ENCODE measurements around the gene CPT2.

The CPT2 gene

DNA sequence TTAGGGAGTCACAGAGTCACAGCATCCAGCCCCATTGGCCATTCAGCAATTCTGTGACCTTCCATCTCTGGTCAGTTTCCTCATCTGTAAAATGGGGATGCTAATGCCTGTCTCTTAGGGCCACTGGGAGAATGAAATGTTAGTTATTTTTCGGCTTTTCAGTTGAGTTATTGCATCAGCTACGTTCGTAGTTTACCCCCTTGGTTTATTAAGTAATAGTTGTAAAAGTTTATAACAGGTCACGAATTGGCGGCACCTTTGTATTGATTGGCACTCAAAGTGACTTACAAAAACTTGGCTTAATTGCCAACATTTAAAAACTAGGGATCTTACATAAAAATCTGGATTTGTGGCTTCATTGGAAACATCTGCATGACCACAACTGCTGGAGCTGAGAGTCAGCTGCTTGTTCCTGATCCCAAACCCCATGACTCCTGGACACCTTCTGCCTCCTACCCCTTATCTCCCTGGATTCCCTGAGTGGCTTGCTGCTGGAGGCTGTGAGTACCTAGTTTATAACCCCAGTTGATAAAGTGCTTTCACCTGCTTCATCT is 31.1 kb upstream of the CPT2 start:
- ChIA-PET CTCF (no interaction called here), POLR2A (no interaction called here)
- no peak for TF ChIP-seq SP1 (IDR thresholded peaks at IDR 0.05)
- TF ChIP-seq CTBP1 (IDR thresholded peaks at IDR 0.05; ENCODE audit: borderline replicate concordance): no peak
- TF ChIP-seq BHLHE40 (IDR thresholded peaks at IDR 0.05; ENCODE audit: borderline replicate concordance): no peak
- DNase-seq (ENCODE audit: extremely low spot score): no peak

DNA sequence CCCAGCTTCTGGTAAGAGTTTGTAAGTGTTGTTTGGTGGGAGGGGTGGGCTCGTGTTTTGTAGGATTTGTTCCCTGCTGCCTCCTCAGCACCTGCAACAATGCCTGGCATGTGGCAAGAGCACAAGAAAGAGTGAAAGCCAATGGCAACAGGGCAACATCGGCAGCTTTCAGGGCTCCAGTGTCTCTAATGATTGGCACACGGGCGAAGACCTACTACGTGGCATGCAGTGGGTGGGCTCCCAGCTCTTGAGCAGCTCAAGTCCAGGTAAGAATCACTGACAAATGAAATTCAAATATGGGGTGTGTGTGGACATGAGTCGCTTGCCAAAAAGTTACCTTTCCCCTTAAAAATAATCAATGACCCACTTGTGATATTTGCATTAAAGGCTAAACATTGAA is 30.3 kb upstream of the CPT2 start:
- POLR2A ChIA-PET: interaction anchor here (1.1 kb wide), 1 partner anchor 12 kb away, joined by 3 read pairs; no protein-coding TSS in a partner anchor
- CTCF ChIA-PET: interaction anchor here (0.9 kb wide), 2 partner anchors 12 to 19 kb away, joined by 3 to 5 read pairs; no protein-coding TSS in a partner anchor
- DNase-seq (ENCODE audit: extremely low spot score): no peak
- no peak for TF ChIP-seq SUZ12 (IDR thresholded peaks at IDR 0.05)
- no peak for TF ChIP-seq LEF1 (IDR thresholded peaks at IDR 0.05; ENCODE audit: borderline replicate concordance)
- TF ChIP-seq ZNF384 (IDR thresholded peaks at IDR 0.05): no peak
- no peak for TF ChIP-seq CTBP1 (IDR thresholded peaks at IDR 0.05; ENCODE audit: borderline replicate concordance)
- no peak for TF ChIP-seq HDGF (IDR thresholded peaks at IDR 0.05; ENCODE audit: borderline replicate concordance)
- TF ChIP-seq ELF4 (IDR thresholded peaks at IDR 0.05): no peak
- no peak for TF ChIP-seq TARDBP (IDR thresholded peaks at IDR 0.05)
- TF ChIP-seq FOXA1 (IDR thresholded peaks at IDR 0.05): no peak
- no peak for TF ChIP-seq FOXM1 (IDR thresholded peaks at IDR 0.05; ENCODE audit: borderline replicate concordance)
- TF ChIP-seq ARNT (IDR thresholded peaks at IDR 0.05): no peak
- TF ChIP-seq, protein P1, sequence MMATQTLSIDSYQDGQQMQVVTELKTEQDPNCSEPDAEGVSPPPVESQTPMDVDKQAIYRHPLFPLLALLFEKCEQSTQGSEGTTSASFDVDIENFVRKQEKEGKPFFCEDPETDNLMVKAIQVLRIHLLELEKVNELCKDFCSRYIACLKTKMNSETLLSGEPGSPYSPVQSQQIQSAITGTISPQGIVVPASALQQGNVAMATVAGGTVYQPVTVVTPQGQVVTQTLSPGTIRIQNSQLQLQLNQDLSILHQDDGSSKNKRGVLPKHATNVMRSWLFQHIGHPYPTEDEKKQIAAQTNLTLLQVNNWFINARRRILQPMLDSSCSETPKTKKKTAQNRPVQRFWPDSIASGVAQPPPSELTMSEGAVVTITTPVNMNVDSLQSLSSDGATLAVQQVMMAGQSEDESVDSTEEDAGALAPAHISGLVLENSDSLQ (IDR thresholded peaks at IDR 0.05): no peak
- no peak for TF ChIP-seq NFRKB (IDR thresholded peaks at IDR 0.05)
- TF ChIP-seq L3MBTL2 (conservative IDR thresholded peaks at IDR 0.05): no peak

DNA sequence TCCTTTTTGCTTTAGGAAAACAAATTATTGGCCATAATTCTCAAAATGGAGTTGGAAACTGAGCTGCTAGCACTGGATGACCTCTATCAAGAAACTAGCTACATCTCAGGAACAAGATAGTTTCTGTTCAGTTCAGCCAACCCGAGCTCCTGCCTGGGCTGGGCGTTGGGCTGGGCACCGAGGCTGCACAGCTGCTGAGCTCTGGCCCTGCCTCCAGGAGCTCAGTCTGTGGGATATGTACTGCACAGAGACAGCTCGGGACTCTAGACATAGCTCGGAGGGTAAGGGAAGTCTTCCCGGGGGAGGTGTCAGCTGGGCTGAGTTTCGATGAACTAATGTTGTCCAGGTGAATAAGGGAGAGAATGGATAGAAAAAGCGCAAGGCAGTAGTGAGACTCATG is 29.7 kb upstream of the CPT2 start:
- ChIA-PET CTCF (interaction anchor here (0.9 kb wide), 2 partner anchors 13 to 19 kb away, joined by 3 to 5 read pairs; no protein-coding TSS in a partner anchor), POLR2A (interaction anchor here (1.1 kb wide), 1 partner anchor 12 kb away, joined by 3 read pairs; no protein-coding TSS in a partner anchor)
- TF ChIP-seq, protein P1 (IDR thresholded peaks at IDR 0.05): no peak
- no peak for DNase-seq (ENCODE audit: extremely low spot score)

DNA sequence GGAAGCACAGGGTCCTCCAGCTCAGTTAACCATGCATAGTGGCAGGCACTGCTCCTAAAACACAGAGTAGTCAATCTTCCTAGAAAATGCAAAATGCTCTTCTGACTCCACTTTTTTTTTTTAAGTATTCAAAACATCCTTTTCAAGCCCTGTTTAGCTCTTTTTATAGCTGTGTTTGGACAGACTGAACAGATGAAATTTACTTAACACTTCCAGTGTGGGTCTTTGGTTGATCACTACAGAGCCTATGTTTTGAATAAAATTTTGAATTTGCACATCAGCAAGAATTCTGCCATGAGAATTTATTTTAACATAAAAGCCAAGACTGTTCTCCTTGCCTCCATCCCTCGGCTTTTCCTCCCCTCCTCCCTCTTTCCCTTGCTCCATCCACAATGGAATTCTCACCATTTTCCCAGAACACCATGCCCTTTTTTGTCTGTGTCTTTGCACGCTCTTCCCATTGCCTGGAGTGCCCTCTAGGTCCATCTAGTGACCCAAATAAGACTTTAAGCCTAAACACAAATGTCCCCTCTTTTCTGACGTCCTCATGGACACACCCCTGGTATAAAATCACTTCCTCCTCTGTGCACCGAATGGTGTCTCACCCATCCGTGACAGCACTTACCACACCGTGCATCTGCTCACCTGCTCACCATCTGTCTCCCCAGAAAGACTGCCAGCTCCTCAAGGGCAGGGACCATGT is 24.0 kb upstream of the CPT2 start:
- DNase-seq (ENCODE audit: extremely low spot score): no peak
- ChIA-PET POLR2A (no interaction called here), CTCF (interaction anchor here (1.0 to 1.5 kb wide), 2 partner anchors 9 to 10 kb away, joined by 8 to 10 read pairs; no protein-coding TSS in a partner anchor)
- TF ChIP-seq FOXA1 (IDR thresholded peaks at IDR 0.05) (no peak), ARNT (IDR thresholded peaks at IDR 0.05) (no peak), ZNF384 (IDR thresholded peaks at IDR 0.05) (no peak), L3MBTL2 (conservative IDR thresholded peaks at IDR 0.05) (no peak)
- TF ChIP-seq, protein P1 (IDR thresholded peaks at IDR 0.05): no peak

DNA sequence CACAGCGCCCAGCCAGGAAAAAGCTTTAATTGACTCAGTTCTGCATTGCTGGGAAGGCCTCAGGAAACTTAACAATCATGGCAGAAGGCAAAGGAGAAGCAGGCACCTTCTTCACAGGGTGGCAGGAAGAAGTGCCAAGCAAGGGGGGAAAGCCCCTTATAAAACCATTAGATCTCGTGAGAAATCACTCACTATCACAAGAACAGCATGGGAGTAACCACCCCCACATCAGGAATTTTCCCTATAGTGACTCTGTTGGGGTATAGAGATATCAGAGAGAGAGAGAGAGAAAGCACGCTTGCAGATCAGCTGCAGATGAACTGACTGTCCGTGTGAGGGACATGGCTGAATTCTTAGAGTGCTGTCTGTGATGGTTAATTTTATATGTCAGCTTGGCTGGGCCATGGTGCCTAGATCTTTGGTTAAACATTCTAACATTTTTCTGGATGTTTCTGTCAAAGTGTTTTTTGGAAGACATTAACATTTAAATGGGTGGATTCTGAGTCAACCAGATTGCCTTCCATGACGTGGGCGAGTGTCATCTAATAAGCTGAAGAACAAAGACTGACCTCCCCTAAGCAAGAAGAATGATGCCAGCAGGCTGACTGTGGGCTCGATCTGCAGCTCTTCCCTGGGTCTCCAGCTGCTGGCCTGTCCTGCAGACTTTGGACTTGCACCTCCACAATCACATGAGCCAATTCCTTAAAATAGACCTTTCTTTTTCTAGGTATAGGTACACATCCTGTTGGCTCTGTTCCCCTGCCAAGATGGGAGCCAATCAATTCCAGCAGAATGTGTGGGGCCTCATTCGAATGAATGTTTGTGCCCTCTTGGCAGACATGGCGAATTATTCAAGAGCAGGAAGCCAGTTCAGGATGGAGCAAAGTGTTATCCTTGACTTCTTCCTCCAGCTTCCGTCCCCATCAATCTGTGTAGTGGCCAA is 21.4 kb upstream of the CPT2 start:
- ChIA-PET POLR2A (no interaction called here), CTCF (no interaction called here)
- no peak for DNase-seq (ENCODE audit: extremely low spot score)
- TF ChIP-seq FOXM1 (IDR thresholded peaks at IDR 0.05; ENCODE audit: borderline replicate concordance) (no peak), ELF4 (IDR thresholded peaks at IDR 0.05) (no peak), NFRKB (IDR thresholded peaks at IDR 0.05) (no peak), TARDBP (IDR thresholded peaks at IDR 0.05) (no peak), ARNT (IDR thresholded peaks at IDR 0.05) (no peak), SP1 (IDR thresholded peaks at IDR 0.05) (no peak), ZNF384 (IDR thresholded peaks at IDR 0.05) (no peak), FOXA1 (IDR thresholded peaks at IDR 0.05) (no peak), CTBP1 (IDR thresholded peaks at IDR 0.05; ENCODE audit: borderline replicate concordance) (no peak), BHLHE40 (IDR thresholded peaks at IDR 0.05; ENCODE audit: borderline replicate concordance) (no peak), L3MBTL2 (conservative IDR thresholded peaks at IDR 0.05) (no peak), SUZ12 (IDR thresholded peaks at IDR 0.05) (no peak), FOXK2 (IDR thresholded peaks at IDR 0.05) (no peak), LEF1 (IDR thresholded peaks at IDR 0.05; ENCODE audit: borderline replicate concordance) (no peak), HDGF (IDR thresholded peaks at IDR 0.05; ENCODE audit: borderline replicate concordance) (no peak)
- TF ChIP-seq, protein P1 (IDR thresholded peaks at IDR 0.05): no peak
